Amniotic epithelial cell (primary cell): Measurements from ENCODE around the gene RAPGEF6.
"Not testable (repeated sequence)": the region's sequence is repeated elsewhere in the genome, so short reads cannot be mapped to it uniquely, and the experiment has no call there.

Experiments
- DNase-seq: peaks from one replicate; pipeline ENCODE4 v3.0.0-alpha.2; 2010; ENCODE audit warnings: low read depth

RAPGEF6 gene

GRCh38 chr5:131386124-131386523, 248.9 kb downstream of the RAPGEF6 start:
- DNase-seq = no peak

GRCh38 chr5:131384616-131385214, 250.3 kb downstream of the RAPGEF6 start:
- DNase-seq = no peak

GRCh38 chr5:131384173-131384572, 250.9 kb downstream of the RAPGEF6 start:
- no peak for DNase-seq

GRCh38 chr5:131382407-131383395, 252.3 kb downstream of the RAPGEF6 start:
- DNase-seq = peak; percentile 69

GRCh38 chr5:131381777-131382176, 253.3 kb downstream of the RAPGEF6 start:
- no peak for DNase-seq

- DNase-seq = peak; percentile 75
Observed at GRCh38 chr5:131381021-131381420, 254.0 kb downstream of the RAPGEF6 start.

GRCh38 chr5:131380238-131380637, 254.8 kb downstream of the RAPGEF6 start:
- not testable (repeated sequence) for DNase-seq

- DNase-seq = peak; percentile 42
Observed at GRCh38 chr5:131379723-131380122, 255.3 kb downstream of the RAPGEF6 start.

- DNase-seq = no peak
Observed at GRCh38 chr5:131378721-131379541, 256.1 kb downstream of the RAPGEF6 start.

- DNase-seq = peak; percentile 16
Observed at GRCh38 chr5:131377785-131378325, 257.2 kb downstream of the RAPGEF6 start.

- no peak for DNase-seq
Observed at GRCh38 chr5:131377346-131377745, 257.7 kb downstream of the RAPGEF6 start.

GRCh38 chr5:131375351-131375750, 259.7 kb downstream of the RAPGEF6 start:
- no peak for DNase-seq
